ENCODE data around the gene ROBO3.

DNA sequence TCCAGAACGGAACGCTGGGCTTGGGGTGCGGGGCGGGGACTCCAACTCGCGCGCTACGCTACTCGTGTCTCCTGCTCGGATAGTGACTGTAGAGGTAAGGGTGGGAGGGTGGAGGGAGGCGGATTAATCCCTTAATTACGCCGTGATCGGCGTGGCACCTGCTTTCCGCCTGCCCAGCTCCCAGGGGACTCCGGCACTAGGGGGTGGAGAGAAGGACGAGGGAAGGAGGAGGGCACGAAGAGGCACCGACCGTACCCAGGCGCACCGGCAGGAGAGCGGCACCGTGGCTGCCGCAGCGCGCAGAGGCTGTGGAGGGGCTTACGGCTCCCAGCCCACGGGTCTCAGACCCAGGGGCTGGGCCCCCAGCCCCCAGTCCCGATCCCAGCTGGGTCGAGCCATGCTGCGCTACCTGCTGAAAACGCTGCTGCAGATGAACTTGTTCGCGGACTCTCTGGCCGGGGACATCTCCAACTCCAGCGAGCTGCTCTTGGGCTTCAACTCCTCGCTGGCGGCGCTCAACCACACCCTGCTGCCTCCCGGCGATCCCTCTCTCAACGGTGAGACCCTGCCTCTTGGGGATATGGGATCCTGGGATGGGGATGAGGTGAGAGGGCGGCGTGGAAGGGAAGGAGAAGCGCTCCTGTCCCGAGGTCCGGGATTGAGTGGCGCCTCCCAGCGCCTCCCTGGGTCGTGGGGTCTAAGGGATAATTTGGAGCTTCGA is at the start of gene ROBO3:
- TF ChIP-seq, protein P1, sequence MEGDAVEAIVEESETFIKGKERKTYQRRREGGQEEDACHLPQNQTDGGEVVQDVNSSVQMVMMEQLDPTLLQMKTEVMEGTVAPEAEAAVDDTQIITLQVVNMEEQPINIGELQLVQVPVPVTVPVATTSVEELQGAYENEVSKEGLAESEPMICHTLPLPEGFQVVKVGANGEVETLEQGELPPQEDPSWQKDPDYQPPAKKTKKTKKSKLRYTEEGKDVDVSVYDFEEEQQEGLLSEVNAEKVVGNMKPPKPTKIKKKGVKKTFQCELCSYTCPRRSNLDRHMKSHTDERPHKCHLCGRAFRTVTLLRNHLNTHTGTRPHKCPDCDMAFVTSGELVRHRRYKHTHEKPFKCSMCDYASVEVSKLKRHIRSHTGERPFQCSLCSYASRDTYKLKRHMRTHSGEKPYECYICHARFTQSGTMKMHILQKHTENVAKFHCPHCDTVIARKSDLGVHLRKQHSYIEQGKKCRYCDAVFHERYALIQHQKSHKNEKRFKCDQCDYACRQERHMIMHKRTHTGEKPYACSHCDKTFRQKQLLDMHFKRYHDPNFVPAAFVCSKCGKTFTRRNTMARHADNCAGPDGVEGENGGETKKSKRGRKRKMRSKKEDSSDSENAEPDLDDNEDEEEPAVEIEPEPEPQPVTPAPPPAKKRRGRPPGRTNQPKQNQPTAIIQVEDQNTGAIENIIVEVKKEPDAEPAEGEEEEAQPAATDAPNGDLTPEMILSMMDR (IDR thresholded peaks at IDR 0.05) = no peak
- TF ChIP-seq POLR2A (IDR thresholded peaks at IDR 0.05) (no peak), POLR2AphosphoS5 (IDR thresholded peaks at IDR 0.05) (no peak)
